DMS 273 treated with DMSO at 0.1 percent for 48 hours (cell line): ENCODE measurements around the gene SIK1.
"Not testable (repeated sequence)": the region's sequence is repeated elsewhere in the genome, so short reads cannot be mapped to it uniquely, and the experiment has no call there.

Experiments used
- DNase-seq: peaks from one replicate; lab custom pipeline; 2025; lab: John Stamatoyannopoulos, UW

The SIK1 gene

DNA sequence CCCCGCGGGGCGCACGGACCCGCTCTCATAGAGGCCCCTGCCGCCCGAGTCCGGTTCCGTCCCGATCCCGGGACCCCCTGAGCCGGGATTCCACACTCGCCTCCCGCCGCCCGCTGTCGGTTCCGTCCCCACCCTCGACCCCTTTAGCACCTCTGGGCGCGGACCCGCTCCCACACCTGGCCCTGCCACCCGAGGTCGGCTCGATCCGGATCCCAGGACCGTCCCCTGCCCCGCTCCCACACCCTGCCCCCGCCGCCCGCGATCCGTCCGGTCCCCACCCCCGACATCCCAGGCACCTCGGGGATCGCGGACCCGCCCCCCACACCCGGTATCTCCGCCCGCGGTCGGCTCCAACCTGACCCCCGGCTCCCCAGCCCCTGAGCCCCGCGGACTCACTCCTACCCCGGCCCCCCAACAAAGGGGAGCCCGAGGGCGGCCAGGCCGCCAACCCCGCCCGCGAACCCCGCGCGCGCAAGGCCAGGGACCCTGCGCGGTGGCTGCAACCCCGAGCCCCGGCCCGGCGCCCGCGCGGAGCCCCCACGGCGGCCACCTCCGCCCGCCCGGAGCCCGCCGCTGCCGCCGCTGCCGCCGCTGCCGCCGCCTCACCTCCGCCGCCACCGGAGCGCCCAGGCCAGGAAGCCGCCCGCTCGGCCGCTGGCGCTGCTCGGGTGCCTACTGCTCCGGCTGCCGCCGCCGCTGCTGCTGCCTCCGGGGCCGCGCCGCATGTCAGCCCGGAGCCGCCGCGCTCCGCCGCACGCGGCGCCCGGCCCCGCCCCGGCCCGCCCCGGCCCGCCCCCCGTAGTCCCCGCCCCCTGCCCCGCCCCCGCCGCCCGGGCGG lies at the start of gene SIK1:
Gene SIK1 (minus strand): TSS at position 728 of the 838 bp plus-strand sequence. CDS start 953 bp downstream, outside the sequence.
- DNase-seq, result not testable (repeated sequence)

DNA sequence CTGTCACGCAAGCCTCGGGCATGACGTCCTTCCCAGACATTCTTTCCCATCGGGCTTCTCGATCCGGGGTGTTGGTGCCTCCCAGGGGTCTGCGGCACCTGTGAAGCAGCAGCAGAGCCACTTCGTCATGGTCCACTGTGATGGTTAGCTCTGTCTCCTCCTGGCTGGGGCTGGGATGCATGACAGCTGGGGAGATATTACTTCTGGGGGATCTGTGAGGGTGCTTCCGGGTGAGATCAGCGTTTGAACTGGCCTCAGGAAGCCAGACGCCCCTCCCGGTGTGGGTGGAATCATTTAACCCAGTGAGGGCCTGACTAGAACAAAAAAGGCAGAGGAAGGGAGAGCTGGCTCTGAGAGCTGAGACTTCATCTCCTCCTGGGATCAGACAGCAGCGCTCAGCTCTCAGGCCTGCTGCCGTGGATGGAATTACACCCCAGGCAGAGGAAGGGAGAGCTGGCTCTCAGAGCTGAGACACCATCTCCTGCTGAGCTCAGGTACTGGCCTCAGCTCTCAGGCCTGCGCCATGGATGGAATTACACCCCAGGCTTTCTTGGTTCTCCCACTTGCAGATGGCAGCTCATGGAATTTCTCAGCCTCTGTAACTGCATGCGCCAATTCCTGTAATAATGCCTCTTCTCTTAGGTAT lies 44.8 kb upstream of the SIK1 start:
- DNase-seq, result not testable (repeated sequence)

DNA sequence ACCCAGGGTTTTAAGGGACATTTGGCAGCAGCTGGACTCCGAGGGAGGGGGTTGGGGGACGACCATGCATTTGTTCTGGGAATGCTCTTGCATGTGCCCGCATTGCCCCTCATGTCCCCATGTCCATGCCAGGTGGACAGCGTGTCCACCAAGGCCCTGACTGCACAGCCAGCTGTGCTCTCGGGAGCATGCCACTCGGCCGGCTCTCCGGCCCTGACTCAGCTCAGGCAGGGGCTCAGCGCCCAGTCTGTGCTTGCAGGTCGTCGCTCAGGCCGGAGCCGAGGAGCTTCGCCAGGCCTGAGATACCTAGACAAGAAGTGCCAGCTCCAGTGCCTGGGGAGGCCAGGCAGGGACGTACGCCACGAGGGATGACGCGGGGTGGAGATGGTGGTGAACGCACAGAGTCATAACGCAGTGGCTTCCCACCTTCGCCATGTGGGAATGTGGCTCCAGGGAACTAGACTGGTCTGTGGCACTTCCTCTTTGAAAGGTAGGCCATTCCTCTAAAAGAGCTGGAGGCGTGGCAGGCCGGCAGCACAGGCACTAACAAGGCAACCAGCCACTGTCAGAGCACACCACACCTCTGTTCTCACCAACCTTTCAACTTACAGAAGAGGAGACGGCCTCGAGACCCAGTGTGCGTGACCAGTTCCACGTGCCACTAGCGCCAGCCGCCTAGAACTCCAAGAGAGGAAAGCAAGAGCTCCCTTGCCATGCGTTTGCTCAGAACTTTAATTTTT lies 43.0 kb upstream of the SIK1 start:
- not testable (repeated sequence) for DNase-seq

DNA sequence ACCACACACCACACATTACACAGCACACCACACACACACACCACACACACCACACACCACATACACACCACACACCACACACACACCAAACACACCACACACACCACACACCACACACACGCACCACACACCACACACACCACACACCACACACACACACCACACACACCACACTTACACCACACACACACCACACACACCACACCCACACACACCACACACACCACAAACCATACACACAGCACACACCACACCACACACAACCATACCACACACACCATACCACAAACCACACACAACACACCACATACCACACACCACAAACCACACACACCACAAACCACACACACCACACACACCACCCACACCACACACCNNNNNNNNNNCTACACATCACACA lies 40.9 kb upstream of the SIK1 start:
- DNase-seq, result no peak

DNA sequence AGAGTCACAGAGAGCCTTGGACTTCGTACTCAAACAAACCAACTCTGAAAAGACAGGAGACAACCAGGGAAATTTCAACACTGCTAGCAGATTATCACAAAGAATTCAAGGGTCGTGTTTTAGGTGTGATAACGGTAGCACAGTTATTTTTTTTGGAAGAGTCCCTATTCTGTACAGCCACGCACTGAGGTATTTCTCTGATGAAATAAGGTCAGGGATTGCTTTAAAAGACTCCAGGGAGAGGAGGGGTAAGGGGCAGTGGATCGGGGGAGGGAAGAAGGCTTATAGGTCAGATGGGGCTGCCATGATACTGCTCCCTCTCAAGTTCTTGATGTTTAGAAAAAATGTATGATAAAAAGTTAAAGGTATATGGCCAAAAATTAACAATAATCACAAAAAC lies 38.2 kb upstream of the SIK1 start:
- not testable (repeated sequence) for DNase-seq

DNA sequence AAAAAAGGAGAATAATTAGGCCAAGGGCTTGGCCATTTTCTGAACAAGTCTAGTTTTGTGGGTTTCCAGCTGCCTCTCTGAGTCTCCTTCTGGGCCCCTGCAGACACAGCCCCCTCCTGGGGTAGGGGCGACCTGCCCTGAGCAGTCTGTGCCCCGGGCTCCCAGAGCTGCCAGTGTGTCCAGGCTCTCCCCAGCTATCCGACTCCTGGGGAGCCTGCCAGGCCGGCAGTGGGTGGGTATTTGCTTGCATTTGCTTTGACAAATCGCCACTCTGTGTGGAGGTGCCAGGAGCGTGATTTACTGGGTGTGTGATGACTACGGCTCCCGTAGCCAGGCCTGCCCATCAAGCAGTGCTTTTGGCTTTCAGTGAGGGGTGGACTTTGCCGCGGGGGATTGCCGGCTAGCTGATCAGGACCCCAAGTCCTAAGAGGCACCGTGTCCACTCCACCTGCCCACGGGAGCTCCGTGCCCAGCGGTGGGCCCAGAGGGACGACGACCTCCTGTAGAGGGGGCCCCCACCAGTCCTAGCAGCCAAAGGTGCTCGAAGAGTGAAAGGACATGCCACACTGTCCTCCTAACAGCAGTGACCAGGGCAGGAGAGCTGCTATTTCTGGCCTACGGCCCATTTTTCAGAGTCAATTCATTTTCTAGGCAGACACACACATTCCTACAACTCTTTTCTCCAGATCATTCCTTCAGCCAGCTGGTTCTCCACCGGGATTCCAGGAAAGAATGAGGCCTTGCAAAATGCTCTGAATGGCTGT lies 36.7 kb upstream of the SIK1 start:
- not testable (repeated sequence) for DNase-seq

DNA sequence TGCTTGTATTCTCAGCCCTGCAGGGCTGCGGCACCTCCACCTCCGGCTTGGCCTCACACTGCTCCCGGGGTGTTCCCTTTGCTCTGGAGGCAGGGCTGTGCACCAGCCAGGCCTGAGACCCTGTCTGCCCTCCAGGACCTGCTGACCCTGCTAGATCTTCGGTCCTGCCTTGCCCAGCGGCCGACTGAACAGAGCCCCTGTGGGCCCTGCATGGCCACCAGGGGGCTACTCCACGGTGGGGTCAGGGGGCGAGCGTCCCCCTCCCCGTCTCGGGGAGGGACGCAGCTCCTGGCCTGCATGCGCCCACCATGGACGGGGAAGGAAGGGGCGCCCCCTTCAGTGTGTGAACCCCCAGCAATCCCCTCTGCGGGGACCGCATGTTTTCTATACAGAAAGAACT lies 36.0 kb upstream of the SIK1 start:
- DNase-seq, result not testable (repeated sequence)

DNA sequence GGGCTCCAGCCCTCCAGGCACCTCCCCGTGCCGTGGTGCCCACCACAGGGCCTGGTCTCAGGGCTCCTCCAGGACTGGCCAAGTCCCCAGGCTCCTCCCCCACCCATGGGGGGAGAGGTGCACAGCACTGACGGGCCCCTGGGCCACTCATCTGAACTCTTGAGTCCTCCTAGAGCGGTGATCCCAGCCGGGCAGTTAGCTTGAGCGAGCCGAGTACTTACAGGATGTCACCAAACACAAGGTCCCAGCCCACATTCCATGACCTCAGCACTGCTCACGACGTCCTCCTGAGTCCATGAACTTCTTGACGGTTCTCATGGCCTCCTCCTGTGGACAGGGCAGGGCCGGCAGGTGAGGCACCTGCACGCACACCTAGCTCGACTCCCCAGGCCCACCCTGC lies 33.5 kb upstream of the SIK1 start:
- not testable (repeated sequence) for DNase-seq

DNA sequence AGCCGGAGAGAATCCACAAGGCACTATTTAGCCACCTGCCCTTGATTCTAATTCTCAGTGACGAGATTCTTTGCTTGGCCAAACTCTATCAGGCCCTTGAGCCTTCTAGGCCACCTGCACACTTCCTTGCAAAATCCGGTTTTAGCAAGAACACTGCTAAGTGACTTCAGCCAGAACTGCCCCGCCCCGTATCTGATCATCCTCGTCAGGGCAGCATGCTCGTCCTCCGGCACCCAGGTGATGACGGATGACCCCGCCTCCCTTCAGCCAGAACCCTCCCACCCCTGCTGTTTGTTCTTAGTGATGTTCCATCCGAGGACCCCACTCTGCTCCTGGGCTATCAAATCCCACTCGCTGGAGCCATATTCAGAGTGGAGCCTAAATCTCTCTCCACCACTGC lies 32.1 kb upstream of the SIK1 start:
- not testable (repeated sequence) for DNase-seq

DNA sequence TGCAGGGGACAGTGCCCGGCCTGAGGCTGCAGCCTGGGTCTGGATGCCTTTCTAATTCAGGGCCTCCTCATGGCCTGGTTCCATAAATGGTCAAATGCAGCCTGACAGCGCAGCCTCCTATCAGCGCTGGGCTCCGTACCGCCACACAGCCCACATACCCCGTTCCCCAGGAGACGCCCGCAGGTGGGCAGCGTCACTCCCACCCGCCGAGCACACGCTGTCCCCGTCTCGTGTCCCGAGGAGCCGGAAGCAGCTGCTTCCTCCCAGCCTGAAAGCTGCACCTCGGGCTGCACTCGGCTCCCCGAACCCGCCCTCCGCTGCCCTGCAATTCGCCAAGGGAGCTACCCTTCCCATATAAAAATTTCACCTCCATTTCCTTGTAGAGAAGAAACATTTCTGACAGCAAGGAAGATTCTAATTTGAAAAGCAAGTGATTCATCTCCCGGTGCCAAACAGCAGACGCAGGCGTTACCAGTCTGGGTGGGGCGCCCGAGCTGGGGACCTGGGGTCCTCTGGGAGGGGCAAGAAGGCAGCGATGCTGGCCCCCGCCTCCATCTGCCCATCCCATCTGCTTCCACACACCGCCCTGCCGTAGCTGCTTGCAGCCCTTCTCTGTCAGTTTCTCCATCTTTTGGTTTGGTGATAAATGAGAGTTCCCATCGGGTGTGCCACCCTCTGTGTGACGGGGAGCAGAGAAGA lies 29.8 kb upstream of the SIK1 start:
- not testable (repeated sequence) for DNase-seq

DNA sequence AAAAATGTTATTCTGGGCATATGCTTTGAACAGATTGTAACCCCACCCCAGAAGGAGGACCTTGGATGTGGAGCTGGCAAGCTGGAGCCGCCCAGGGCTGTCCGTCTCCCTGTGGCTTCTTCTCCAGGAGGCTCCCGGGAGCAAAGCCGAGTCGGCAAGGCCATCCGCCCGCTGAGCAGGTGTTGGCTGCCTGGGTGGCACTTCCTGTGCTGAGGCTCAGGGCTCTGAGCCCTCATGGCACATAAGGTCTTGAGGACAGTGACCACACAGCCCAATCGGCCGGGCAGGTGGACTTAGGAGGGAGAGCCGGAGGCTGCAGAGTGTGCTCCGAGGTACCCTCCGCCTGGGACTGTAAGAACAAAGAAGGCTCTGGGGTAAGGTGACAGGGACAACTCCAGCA lies 28.8 kb upstream of the SIK1 start:
- not testable (repeated sequence) for DNase-seq

DNA sequence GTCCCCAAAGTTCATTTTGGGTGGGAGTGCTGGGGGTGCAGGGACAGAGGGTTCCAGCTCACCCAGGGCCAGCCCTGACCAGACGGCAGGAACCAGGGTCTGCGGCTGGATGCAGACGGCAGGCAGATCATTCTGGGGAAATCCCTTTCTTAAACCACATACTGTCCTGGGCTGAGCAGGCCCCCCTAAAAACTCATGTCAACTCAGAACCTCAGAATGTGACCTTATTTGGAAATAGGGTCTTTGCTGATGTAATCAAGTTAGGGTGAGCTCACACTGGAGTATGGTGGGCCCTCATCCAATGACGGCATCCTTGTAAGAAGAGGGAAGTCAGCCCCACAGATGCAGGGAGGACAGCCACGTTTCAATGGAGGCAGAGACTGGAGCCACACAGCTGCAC lies 27.2 kb upstream of the SIK1 start:
- DNase-seq, result not testable (repeated sequence)

DNA sequence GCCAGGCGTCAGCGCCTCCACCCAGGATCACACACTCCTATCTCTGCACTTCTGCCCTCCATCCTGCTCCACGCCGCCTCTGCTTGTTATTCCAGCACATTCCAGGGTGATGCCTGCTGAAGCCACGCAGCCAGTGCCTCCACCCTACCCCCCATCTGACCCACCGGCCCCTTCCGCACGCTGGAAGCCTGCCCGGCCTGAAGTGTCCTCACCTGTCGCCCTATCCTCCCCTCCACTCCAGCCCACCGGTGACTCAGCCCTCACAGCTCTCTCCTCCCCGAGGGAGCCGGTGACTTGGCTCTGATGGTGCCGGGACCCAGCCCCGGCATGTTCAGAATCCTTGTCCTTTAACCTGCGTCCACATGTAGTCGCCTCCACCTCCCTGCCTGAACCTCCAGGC lies 24.9 kb upstream of the SIK1 start:
- not testable (repeated sequence) for DNase-seq

DNA sequence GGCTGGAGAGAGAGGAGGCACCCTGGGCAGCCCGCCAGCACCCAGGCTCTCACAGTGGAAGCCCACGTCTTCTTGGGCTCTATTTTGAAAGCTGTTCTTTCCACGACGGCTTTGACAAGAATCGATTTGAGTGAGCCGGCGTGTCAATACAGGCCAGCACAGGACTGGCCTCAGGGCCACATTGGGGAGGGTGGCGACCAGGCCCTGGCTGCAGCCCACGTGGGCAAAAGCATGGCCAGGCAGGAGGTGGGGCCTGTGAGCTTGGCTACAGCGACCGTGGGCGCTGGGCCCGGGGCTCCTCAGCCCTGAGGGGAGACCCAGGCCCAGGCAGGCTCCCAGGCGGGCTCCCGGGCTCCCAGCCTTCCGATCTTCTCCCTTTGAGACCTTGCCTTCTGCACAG lies 23.4 kb upstream of the SIK1 start:
- not testable (repeated sequence) for DNase-seq

DNA sequence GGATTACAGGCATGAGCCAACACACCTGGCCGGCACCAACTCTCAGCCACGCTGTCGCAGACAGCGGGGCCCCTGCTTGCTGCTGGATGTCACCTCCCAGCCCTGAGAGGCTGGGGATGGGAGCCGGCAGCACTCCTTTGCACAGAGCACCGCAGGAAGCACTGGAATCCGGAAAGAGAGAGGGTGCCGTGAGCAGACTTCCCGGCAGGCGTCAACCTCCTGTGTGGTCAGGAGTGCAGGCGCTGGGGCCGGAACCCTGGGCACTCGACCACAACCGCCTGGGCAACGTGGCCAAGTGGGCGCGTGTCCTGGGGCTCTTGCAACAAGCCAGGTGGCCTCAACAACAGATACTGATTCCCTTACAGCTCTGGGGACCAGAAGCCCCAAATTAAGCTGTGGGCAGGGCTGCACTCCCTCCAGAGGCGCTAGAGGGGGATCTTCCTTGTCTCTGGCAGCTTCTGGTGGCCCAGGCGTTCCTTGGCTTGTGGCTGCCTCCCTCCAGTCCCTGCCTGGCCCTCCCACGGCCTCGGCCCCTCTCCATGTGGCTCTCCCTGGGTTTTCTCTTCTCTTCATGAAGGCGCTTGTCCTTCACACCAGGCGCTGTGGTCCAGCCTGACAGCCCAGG lies 20.5 kb upstream of the SIK1 start:
- DNase-seq, result not testable (repeated sequence)

DNA sequence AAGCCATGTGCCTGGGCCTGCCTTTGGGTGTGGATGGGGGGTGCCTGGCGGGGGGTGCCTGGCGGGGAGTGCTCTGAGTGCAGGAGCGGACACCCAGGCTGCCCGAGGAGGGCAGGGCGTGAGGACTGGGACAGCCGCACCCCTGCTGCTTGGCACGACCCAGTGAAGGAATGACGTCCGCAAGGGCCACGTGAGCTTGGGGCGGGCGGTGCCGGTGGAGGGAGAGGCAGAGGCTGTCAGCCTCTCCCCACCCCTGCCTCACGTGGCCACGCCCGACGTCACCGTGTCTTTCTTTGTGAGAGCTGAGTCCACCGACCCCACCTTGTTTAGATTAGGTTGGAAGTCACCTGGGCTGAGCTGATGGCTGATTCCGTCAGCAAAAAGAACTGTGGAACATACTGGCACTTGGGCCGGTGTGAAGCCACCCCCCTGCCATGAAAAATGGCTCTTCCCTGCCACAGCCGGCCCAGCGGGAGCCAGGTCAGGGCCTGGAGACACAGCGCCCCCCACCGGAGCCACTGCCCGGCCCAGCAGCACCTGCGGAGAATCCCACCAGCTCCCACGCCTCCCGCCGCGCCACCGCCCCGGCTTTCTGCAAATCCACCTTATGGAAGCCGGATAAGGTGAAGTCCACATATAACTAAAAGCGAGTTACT lies 19.5 kb upstream of the SIK1 start:
- not testable (repeated sequence) for DNase-seq

DNA sequence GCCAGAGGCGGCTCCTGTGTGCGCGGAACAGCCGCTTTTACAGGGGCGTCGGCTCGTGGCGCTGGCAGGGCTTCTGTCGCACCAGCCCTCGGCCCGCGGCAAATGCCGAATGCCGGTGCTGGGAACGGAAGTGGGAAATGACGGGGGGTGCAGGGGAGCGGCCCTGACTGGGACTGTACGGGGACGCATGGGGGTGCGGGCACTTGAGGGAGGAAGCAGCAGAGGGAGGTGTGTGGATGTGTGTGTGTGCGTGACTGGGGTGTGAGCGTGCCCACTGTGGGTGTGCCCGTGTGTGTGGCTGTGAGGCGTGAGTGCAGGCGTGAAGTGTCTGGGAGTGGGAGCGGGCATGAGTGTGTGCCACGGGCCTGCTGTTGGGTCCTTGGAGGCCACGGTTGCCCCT lies 17.6 kb upstream of the SIK1 start:
- not testable (repeated sequence) for DNase-seq

DNA sequence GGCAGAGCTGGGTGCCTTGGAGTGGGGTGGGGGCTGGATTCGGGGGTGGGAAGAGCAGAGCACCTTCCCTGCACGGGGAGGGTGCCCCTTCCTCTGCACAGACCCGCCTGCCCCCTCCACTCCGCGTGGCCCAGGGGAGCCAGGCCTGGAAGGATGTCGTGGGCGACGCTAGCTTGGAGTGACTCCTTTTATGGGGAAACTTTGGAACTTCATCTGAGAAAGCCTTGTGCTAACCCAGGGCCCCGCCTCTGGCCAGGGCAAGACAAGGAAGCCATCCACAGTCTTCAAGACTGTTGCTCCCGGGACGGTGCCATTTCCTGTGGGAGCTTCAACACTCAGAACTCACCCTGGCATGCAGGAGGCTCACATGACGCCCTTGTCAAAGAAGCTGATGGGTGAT lies 15.6 kb upstream of the SIK1 start:
- DNase-seq, result not testable (repeated sequence)

DNA sequence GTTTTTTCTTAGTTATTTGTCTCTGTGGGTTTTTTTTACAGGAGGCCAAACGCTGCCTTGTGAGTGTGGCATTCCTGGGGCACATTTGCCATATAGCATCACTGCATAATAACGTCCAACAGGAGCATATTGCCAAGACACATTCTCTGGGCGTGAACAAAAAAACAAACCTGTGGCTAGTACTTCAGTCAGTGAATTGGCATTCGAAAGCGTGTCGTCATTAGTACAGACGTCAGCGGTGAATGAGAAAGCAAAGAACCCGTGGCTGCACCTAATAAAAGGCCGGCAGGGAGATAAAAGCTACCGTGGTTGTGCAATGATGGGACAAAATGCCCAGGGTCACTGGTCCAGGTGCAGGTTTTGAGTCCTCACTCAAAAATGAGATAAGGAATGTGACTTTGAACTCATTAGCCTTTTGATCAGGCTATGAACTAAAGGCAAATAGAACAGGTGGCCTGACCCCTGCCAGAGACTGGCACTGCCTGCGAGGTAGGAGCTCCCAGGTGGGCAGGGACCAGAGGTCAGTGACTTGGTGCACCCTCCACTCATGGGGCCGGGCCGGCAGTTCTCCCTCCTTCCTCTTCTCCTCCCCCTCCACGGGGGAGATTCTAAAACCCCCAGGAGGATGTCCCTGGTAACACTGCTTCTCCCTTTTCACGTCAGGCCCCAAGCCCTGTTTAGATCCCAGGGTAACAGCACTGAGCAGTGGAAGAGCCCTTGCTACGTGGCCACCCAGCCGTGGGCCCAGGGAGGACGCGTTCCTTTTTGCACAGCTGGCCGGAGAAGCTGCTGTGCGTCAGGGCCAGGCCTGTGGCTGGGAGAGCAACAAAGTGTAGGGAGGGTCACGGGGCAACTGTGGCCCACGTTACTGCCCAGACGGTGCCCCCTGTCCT lies 14.2 kb upstream of the SIK1 start:
- not testable (repeated sequence) for DNase-seq
